Endothelial cell of umbilical vein (primary cell): ENCODE data around the gene BNC2.

ENCODE experiments used
- CTCF ChIP-seq, 2 donors: IDR thresholded peaks; 1 replicate in 1 of 2; 2 replicates in 1 of 2; pipeline ENCODE4 v1.5.1; 2011; ENCODE audit warnings: low read length in 2 of 2, mild to moderate bottlenecking in 2 of 2, moderate library complexity in 2 of 2, control low read depth in 1 of 2, inconsistent platforms in 1 of 2, low read depth in 1 of 2; ENCODE audit not compliant: insufficient read depth in 1 of 2; ENCODE audit errors: extremely low read depth in 1 of 2
- EZH2 ChIP-seq: IDR thresholded peaks from 2 replicates; pipeline ENCODE4 v1.6.1; 2012; ENCODE audit warnings: borderline replicate concordance, low read depth, mild to moderate bottlenecking, moderate library complexity, low read length, inconsistent platforms; ENCODE audit not compliant: severe bottlenecking
- FOS ChIP-seq: IDR thresholded peaks from 2 replicates; pipeline ENCODE4 v1.6.1; 2011; ENCODE audit warnings: mild to moderate bottlenecking, low read length, moderate library complexity, borderline replicate concordance; ENCODE audit not compliant: insufficient read depth
- GATA2 ChIP-seq: IDR thresholded peaks from 2 replicates; pipeline ENCODE4 v1.7.0; 2011; ENCODE audit warnings: low read depth, mild to moderate bottlenecking, moderate library complexity, mixed read lengths, low read length; ENCODE audit not compliant: insufficient read length, insufficient read depth
- JUN ChIP-seq: IDR thresholded peaks from 2 replicates; pipeline ENCODE4 v1.6.1; 2011; ENCODE audit warnings: borderline replicate concordance, low read depth; ENCODE audit not compliant: insufficient read length, insufficient read depth
- MAX ChIP-seq: IDR thresholded peaks from 2 replicates; pipeline ENCODE4 v1.6.1; 2011; ENCODE audit not compliant: insufficient read depth, insufficient read length
- MYC ChIP-seq: IDR thresholded peaks from one replicate; pipeline ENCODE4 v1.6.1; 2011; ENCODE audit warnings: mild to moderate bottlenecking, low read depth, low read length
- POLR2A ChIP-seq: IDR thresholded peaks from 2 replicates; pipeline ENCODE4 v1.6.1; 2012; ENCODE audit warnings: low read depth, mild to moderate bottlenecking, control low read depth, low read length
- POLR2AphosphoS5 ChIP-seq: IDR thresholded peaks from 2 replicates; pipeline ENCODE4 v1.6.1; 2012; ENCODE audit warnings: low read depth, mild to moderate bottlenecking, control low read depth, low read length, moderate library complexity; ENCODE audit not compliant: insufficient read depth

- TF ChIP-seq MYC, result no peak
- no peak for TF ChIP-seq GATA2
- no peak for TF ChIP-seq CTCF (IDR thresholded peaks at IDR 0.05; ENCODE audit: extremely low read depth in 1 of 2, insufficient read depth in 1 of 2, low read depth in 1 of 2, low read length in 2 of 2)
- no peak for TF ChIP-seq EZH2
- no peak for TF ChIP-seq POLR2A
- TF ChIP-seq MAX, result no peak
- TF ChIP-seq POLR2AphosphoS5, result no peak
- TF ChIP-seq JUN, result no peak
- no peak for TF ChIP-seq FOS
Observed at GRCh38 chr9:16628413-16628812, 242.1 kb downstream of the BNC2 start.
